ENCODE results near the gene FADS2.

- no peak for TF ChIP-seq CTCF (IDR thresholded peaks at IDR 0.05)
- TF ChIP-seq POLR2A (IDR thresholded peaks at IDR 0.05): no peak
- TF ChIP-seq POLR2AphosphoS5 (IDR thresholded peaks at IDR 0.05): no peak
- no peak for TF ChIP-seq EP300 (IDR thresholded peaks at IDR 0.05; ENCODE audit: low read depth)
These were observed 204 bp downstream of the FADS2 start for GRCh38 chr11:61828379-61828628.

Measured in transverse colon (tissue), 4 donors.